Measurements from ENCODE around the gene CEMIP.
A peak's percentile ranks its signal among the peaks of the same experiment; 100 is the strongest.

Gene CEMIP

GRCh38 chr15:80991421-80991820 is 212.3 kb downstream of the CEMIP start:
- no peak for DNase-seq

- no peak for DNase-seq
These were observed 212.8 kb downstream of the CEMIP start for GRCh38 chr15:80992006-80992405.

GRCh38 chr15:80992441-80992840 is 213.3 kb downstream of the CEMIP start:
- DNase-seq = no peak

- DNase-seq = peak; percentile 30
These were observed 217.1 kb downstream of the CEMIP start for GRCh38 chr15:80996247-80996646.

- DNase-seq = no peak
These were observed 218.5 kb downstream of the CEMIP start for GRCh38 chr15:80997692-80998091.

- DNase-seq = no peak
These were observed 219.1 kb downstream of the CEMIP start for GRCh38 chr15:80998251-80998650.

GRCh38 chr15:80999623-81000036 is 220.5 kb downstream of the CEMIP start:
- DNase-seq = no peak

- no peak for DNase-seq
These were observed 221.0 kb downstream of the CEMIP start for GRCh38 chr15:81000144-81000623.

- DNase-seq = peak; percentile 96
These were observed 221.5 kb downstream of the CEMIP start, which contains the start of gene TLNRD1 for GRCh38 chr15:81000624-81001151. TSS of gene TLNRD1 (plus strand) at chr15:81000923. CDS start at chr15:81002272, 1,349 bp downstream.
